Measurements from ENCODE around the gene ZSCAN5A.
"Not testable (repeated sequence)": the region's sequence is repeated elsewhere in the genome, so short reads cannot be mapped to it uniquely, and the experiment has no call there.

ZSCAN5A gene

GRCh38 chr19:56201973-56202372 is 112.7 kb downstream of the ZSCAN5A start, which contains the start of gene ZSCAN5C:
TSS of gene ZSCAN5C (plus strand) at chr19:56202273. CDS start at chr19:56205914, 3,641 bp downstream.
- no peak for DNase-seq

- DNase-seq, result no peak
Observed at GRCh38 chr19:56199687-56200086, 115.0 kb downstream of the ZSCAN5A start.

DNA sequence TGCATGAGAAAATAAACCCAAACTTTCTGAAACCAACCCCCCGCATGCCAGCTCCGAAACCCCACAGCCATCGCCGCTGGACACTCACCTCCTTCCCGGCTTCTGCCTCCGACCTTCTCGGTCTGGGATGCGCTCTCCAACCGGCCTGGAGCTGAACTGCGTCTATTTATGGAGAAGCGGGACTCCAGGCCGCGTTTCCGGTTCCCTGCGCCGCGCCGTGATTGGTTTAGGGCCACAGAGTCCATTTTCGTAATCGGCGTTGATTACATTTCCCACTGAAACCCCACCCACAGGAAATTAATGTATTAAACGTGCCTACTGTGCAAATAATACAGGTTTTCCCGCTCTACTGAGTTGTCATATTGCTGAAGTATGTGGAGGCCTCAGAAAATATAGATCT is 117.0 kb downstream of the ZSCAN5A start, which contains the start of gene ZSCAN5B:
Gene ZSCAN5B, minus strand, starts transcription at position 138 of the 400 bp plus-strand sequence. CDS start 4,731 bp downstream, outside the sequence.
- not testable (repeated sequence) for DNase-seq

- DNase-seq, result no peak
Observed at GRCh38 chr19:56193981-56194640, 120.5 kb downstream of the ZSCAN5A start.

GRCh38 chr19:56191711-56192110 is 122.9 kb downstream of the ZSCAN5A start:
- DNase-seq, result no peak

DNA sequence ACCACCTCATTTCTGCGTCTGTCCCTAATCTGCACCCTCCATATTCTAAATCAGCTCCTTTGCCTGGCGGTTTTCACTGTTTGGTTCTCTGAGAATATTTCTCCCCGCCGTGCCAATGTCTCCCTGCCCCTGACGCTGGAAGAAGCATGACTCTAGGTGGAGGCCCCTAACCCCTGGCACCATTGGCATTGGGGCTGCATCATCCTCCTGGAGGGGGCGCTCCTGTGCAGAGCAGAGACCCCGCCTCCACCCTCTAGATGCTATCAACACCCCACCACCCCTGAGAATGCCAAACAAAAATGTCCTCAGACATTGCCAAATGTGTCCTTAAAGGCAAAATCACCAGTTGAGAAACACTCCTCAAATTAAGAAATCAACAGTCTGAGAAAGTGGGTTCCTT is 123.5 kb downstream of the ZSCAN5A start:
- no peak for DNase-seq

GRCh38 chr19:56189785-56190184 is 124.9 kb downstream of the ZSCAN5A start:
- DNase-seq, result no peak

GRCh38 chr19:56177564-56178243 is 136.9 kb downstream of the ZSCAN5A start:
- DNase-seq, result no peak

DNA sequence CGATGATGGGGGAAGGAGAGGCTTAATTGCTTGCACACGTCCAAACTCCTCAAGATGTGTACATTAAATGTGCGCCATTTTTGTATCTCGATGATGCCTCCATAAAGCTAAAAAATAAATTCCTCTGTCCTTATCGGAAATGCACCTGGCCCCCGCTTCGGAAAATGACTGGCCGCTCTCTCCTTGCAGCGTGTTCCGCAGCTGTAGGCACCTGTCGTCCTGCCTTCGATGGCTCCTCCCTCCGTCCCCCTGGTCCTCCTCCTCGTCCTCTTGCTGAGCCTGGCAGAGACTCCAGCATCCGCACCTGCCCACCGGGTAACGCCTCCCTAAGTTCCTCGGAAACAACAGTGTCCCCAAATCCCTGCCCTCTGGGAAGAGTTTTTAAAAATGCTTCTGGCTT is 137.8 kb downstream of the ZSCAN5A start:
- DNase-seq, result no peak

- DNase-seq, result not testable (repeated sequence)
Observed at GRCh38 chr19:56176310-56176709, 138.3 kb downstream of the ZSCAN5A start.

GRCh38 chr19:56175861-56176307 is 138.8 kb downstream of the ZSCAN5A start, which contains the start of gene GALP:
TSS of gene GALP (plus strand) at chr19:56176008. CDS start at chr19:56177109, 1,101 bp downstream.
- not testable (repeated sequence) for DNase-seq

- DNase-seq, result no peak
Observed at GRCh38 chr19:56174550-56174949, 140.1 kb downstream of the ZSCAN5A start.

DNA sequence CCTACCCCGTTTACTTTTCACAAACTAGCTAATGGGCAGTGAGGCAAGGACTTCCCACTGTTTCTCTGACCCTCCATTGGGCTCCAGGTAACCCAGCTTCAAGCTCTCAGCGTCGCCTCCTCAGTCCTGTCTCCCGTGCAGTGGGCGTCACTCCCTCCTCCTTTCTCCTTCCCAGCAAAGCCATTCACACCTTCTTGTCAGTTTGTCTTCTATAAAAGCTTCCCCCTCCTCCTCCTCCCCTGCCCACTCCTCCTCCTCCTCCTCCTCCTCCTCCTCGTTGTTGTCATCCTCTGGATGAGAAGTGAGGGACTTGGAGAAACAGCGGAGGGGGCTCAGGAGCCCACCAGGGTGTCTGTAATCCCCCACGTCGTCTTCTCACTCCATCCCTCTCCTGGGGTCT is 140.6 kb downstream of the ZSCAN5A start:
- DNase-seq, result no peak
